GM12892 (cell line): ENCODE measurements around the gene PRRX2.

Experiments used
- POLR2A ChIP-seq: IDR thresholded peaks from 2 replicates; pipeline ENCODE4 v1.6.1; 2011; ENCODE audit warnings: low read depth, low read length, control low read depth
- POLR2AphosphoS5 ChIP-seq: IDR thresholded peaks from 2 replicates; pipeline ENCODE4 v1.6.1; 2011; ENCODE audit warnings: low read depth, low read length, control low read depth

- no peak for TF ChIP-seq POLR2A
- no peak for TF ChIP-seq POLR2AphosphoS5
These were observed 8.8 kb downstream of the PRRX2 start for GRCh38 chr9:129674229-129674628.
